SK-N-SH treated with all-trans-retinoic acid at 6 μM for 48 hours (cell line): ENCODE results near the gene OSBP.

Experiments
- ATAC-seq: fragments of 200-7000 bp; cut with Tn5 transposase; 3 replicates; pipeline ENCODE4 v1.9.1; 2020; ENCODE audit warnings: mild to moderate bottlenecking, moderate library complexity
- ARNTL ChIP-seq: fragments of 450-650 bp; formaldehyde crosslinking; IDR thresholded peaks from 2 replicates; pipeline ENCODE4 v1.5.0; 2020; ENCODE audit warnings: low read depth, mild to moderate bottlenecking, moderate library complexity, borderline replicate concordance
- BACH2 ChIP-seq: fragments of 250-450 bp; sonication (Bioruptor Pico); IDR thresholded peaks from 2 replicates; pipeline ENCODE4 v1.9.0; 2021; ENCODE audit warnings: mild to moderate bottlenecking, borderline replicate concordance
- CSDC2 ChIP-seq: fragments of 250-450 bp; sonication (Bioruptor Pico); IDR thresholded peaks from 2 replicates; pipeline ENCODE4 v1.5.0; 2020; ENCODE audit warnings: mild to moderate bottlenecking, moderate library complexity
- CSRNP3 ChIP-seq: fragments of 250-450 bp; sonication (Bioruptor Pico); IDR thresholded peaks from 2 replicates; pipeline ENCODE4 v1.5.1; 2021; ENCODE audit warnings: mild to moderate bottlenecking, moderate library complexity
- ESRRG ChIP-seq: fragments of 250-450 bp; sonication (Bioruptor Pico); IDR thresholded peaks from 2 replicates; pipeline ENCODE4 v1.6.1; 2021; ENCODE audit warnings: mild to moderate bottlenecking
- GLIS3 ChIP-seq: fragments of 250-450 bp; sonication (Bioruptor Pico); IDR thresholded peaks from 2 replicates; pipeline ENCODE4 v1.5.0; 2020; ENCODE audit warnings: mild to moderate bottlenecking, moderate library complexity
- ISL1 ChIP-seq: fragments of 250-450 bp; sonication (Bioruptor Pico); IDR thresholded peaks from 2 replicates; pipeline ENCODE4 v2.1.2; 2022; ENCODE audit warnings: mild to moderate bottlenecking, moderate library complexity
- OSR1 ChIP-seq: fragments of 250-450 bp; sonication (Bioruptor Pico); IDR thresholded peaks from 2 replicates; pipeline ENCODE4 v1.8.0; 2022; ENCODE audit warnings: moderate library complexity, mild to moderate bottlenecking, inconsistent platforms
- PATZ1 ChIP-seq: fragments of 250-450 bp; sonication (Bioruptor Pico); IDR thresholded peaks from 2 replicates; pipeline ENCODE4 v1.8.0; 2020; ENCODE audit warnings: mild to moderate bottlenecking, moderate library complexity, borderline replicate concordance
- POU6F1 ChIP-seq: fragments of 250-450 bp; sonication (Bioruptor Pico); IDR thresholded peaks from 2 replicates; pipeline ENCODE4 v1.8.0; 2021; ENCODE audit warnings: low read depth, mild to moderate bottlenecking, moderate library complexity, borderline replicate concordance
- PPARA ChIP-seq: fragments of 250-450 bp; sonication (Bioruptor Pico); IDR thresholded peaks from 2 replicates; pipeline ENCODE4 v1.5.0; 2020; ENCODE audit warnings: mild to moderate bottlenecking, borderline replicate concordance
- SNAI2 ChIP-seq: fragments of 250-450 bp; sonication (Bioruptor Pico); IDR thresholded peaks from 2 replicates; pipeline ENCODE4 v1.5.0; 2020; ENCODE audit warnings: mild to moderate bottlenecking, moderate library complexity
- TCF4 ChIP-seq: fragments of 250-450 bp; sonication (Bioruptor Pico); IDR thresholded peaks from 2 replicates; pipeline ENCODE4 v1.8.0; 2021; ENCODE audit warnings: mild to moderate bottlenecking, moderate library complexity, borderline replicate concordance
- TOX ChIP-seq: fragments of 250-450 bp; sonication (Bioruptor Pico); IDR thresholded peaks from 2 replicates; pipeline ENCODE4 v1.8.0; 2021; ENCODE audit warnings: mild to moderate bottlenecking, moderate library complexity, borderline replicate concordance
- TSHZ2 ChIP-seq: fragments of 250-450 bp; sonication (Bioruptor Pico); IDR thresholded peaks from 2 replicates; pipeline ENCODE4 v1.5.0; 2020; ENCODE audit warnings: mild to moderate bottlenecking, moderate library complexity
- ZC3H10 ChIP-seq: fragments of 250-450 bp; sonication (Bioruptor Pico); IDR thresholded peaks from 2 replicates; pipeline ENCODE4 v1.5.1; 2021; ENCODE audit warnings: mild to moderate bottlenecking, moderate library complexity
- ZFP30 ChIP-seq: fragments of 450-650 bp; formaldehyde crosslinking; IDR thresholded peaks from 2 replicates; pipeline ENCODE4 v1.5.0; 2022; ENCODE audit warnings: mild to moderate bottlenecking, moderate library complexity
- ZNF565 ChIP-seq: fragments of 450-650 bp; formaldehyde crosslinking; conservative IDR thresholded peaks from 2 replicates; pipeline ENCODE4 v1.5.0; 2020; ENCODE audit warnings: low read depth, mild to moderate bottlenecking, moderate library complexity
- ZNF70 ChIP-seq: fragments of 450-650 bp; formaldehyde crosslinking; IDR thresholded peaks from 2 replicates; pipeline ENCODE4 v1.5.0; 2020; ENCODE audit warnings: mild to moderate bottlenecking, moderate library complexity
- ZNF8 ChIP-seq: fragments of 450-650 bp; formaldehyde crosslinking; IDR thresholded peaks from 2 replicates; pipeline ENCODE4 v1.5.0; 2020; ENCODE audit warnings: mild to moderate bottlenecking, moderate library complexity

Gene OSBP

GRCh38 chr11:59598961-59599360 lies 16.6 kb downstream of the OSBP start:
- ATAC-seq: no peak
- no peak for TF ChIP-seq TSHZ2 (CRISPR knock-in tag)
- no peak for TF ChIP-seq ISL1
- no peak for TF ChIP-seq PPARA
- TF ChIP-seq POU6F1 (CRISPR knock-in tag): no peak
- TF ChIP-seq BACH2 (CRISPR knock-in tag): no peak
- TF ChIP-seq, all 23 proteins: peak for 0

GRCh38 chr11:59584294-59584693 lies 31.3 kb downstream of the OSBP start:
- TF ChIP-seq GLIS3 (CRISPR knock-in tag) (no peak), SNAI2 (no peak), CSDC2 (CRISPR knock-in tag) (no peak), ZC3H10 (CRISPR knock-in tag) (no peak), ISL1 (no peak), ESRRG (CRISPR knock-in tag) (no peak), ZNF70 (CRISPR knock-in tag) (no peak), TOX (CRISPR knock-in tag) (no peak), BACH2 (CRISPR knock-in tag) (no peak), TCF4 (CRISPR knock-in tag) (no peak), PATZ1 (no peak), ZFP30 (no peak), TSHZ2 (CRISPR knock-in tag) (no peak), ZNF8 (CRISPR knock-in tag) (no peak), PPARA (no peak), ZNF565 (CRISPR knock-in tag) (no peak), ARNTL (CRISPR knock-in tag) (no peak), CSRNP3 (CRISPR knock-in tag) (no peak), OSR1 (no peak)
- no peak for ATAC-seq

- no peak for TF ChIP-seq ARNTL (CRISPR knock-in tag)
- TF ChIP-seq PPARA: no peak
- TF ChIP-seq ISL1: 0 out of 2 replicates have a peak, but pooled peaks have one; percentile 30
- ATAC-seq: no peak
These were observed 33.6 kb downstream of the OSBP start for GRCh38 chr11:59582006-59582405.
